Measurements from ENCODE around the gene CFDP1.

CFDP1 gene

GRCh38 chr16:75432828-75433731 lies at the start of gene CFDP1:
Gene CFDP1, minus strand, starts transcription at chr16:75433503. Its CDS starts 151 bp downstream, at chr16:75433352.
- peak; percentile 98 to 99 (median 98) for DNase-seq

- no peak for DNase-seq
These were observed 49.3 kb upstream of the CFDP1 start for GRCh38 chr16:75482434-75483205.

DNA sequence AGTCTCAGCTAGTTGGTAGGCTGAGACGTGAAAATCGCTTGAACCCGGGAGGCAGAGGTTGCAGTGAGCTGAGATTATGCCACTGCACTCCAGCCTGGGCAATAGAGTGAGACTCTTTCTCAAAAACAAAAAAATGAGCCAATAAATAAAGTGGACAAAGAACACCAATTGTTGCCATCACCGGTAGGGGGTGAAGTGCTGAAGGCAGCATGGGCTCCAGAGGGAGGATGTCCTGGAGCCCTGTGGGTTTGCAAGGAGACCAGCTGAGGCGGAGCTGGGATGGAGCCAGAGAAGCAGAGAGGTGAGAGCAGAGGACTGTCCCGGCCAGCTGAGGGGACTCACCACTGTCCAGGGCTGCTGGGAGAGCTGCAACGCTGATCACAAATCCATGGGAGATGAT lies 48.2 kb upstream of the CFDP1 start:
- no peak for DNase-seq

- no peak for DNase-seq
These were observed 46.2 kb upstream of the CFDP1 start for GRCh38 chr16:75479421-75479990.

DNA sequence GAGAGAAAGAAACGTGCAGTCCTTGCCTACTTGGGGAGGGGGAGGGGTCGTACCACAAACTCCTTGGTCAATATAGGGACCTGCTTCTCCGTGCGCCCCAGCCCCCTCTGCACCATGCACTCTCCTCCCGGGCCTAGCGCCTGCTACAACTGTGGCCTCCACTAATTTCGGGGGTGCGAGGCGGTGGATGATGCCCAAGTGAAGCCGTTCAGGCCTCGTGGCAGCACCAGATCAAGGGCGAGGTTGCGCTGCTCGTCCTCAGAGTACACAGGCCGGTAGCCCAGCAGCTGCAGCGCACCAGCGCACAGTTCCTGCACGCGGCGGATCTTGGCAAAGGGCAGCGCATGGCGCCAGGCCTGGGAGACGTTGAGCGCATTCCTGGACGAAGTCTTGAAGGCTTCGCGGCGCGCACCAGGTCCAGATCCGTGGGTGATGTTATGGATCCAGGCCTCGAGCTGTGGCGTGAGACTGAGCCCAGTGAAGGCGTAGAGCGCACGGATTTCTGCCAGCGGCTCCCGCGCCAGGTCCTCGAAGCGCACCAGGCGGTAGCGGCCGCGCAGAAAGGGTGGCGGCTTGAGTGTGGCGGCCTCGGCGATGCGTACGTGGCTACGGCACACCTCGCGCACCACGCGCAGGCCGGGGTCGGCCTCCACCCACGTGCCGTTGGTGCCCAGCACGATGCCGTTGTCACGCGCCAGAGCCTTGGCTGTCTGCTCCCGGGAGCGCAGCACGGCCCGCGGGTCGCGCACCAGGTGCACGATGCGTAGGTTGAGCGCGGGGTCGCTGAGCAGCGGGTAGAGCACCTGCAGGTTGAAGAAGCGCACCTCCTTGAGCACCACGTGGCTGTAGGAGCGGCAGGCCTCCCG lies 45.4 kb upstream of the CFDP1 start:
- DNase-seq, result no peak

DNA sequence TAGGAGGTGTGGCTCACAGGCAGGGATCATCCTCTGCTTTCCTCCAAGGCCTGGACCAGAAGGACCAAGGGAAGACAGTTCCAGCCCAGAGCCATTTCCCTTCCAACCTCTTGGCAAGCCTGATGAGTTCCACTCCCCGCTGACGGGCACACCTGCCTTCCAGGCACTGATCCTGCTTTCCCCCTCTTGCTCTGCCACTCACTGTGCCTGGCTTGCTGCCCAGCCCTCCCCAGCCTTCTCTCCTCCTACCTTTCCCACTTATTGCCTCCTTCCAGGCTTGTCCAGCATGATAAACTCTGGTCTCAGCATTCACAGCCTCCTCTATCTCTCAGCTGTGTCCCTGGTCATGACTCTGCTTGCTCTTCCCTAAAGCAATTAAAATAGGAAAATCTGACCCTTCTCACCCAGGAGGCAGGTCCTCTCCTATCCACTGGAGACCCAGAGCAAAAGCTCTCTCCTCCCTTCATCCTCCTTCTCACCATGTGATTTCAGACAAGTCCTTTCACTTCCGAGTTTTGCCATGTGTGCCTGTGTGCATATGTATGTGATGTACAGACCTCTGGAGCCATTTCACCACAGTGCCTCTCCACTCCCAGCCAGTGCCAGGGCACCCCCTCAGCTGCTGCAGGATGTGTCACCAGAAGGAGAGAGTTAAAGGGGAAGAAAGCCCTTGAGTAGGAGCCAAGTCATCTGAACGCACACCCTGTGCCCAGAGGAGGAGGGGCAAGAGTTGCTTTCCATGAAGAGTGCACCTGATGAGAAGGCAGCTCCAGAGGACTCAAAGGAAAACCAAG lies 44.6 kb upstream of the CFDP1 start:
- peak; percentile 76 to 84 (median 81) for DNase-seq

DNA sequence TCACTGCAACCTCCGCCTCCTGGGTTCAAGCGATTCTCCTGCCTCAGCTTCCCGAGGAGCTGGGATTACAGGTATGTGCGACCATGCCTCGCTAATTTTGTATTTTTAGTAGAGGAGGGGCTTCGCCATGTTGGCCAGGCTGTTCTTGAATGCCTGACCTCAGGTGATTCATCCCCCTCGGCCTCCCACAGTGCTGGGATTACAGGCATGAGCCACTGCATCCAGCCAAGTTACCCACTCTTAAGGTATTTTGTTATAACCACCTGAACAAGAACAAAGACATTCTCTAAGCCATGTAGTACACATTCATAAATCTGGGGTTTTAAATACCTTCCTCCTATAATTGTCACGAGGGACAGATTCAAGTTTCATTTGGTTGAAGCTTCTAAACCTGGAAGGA lies 43.5 kb upstream of the CFDP1 start:
- no peak for DNase-seq

GRCh38 chr16:75475420-75475847 lies 42.1 kb upstream of the CFDP1 start:
- peak; percentile 21 to 33 (median 22) for DNase-seq

GRCh38 chr16:75472908-75473877 lies 39.9 kb upstream of the CFDP1 start:
- DNase-seq, result no peak

DNA sequence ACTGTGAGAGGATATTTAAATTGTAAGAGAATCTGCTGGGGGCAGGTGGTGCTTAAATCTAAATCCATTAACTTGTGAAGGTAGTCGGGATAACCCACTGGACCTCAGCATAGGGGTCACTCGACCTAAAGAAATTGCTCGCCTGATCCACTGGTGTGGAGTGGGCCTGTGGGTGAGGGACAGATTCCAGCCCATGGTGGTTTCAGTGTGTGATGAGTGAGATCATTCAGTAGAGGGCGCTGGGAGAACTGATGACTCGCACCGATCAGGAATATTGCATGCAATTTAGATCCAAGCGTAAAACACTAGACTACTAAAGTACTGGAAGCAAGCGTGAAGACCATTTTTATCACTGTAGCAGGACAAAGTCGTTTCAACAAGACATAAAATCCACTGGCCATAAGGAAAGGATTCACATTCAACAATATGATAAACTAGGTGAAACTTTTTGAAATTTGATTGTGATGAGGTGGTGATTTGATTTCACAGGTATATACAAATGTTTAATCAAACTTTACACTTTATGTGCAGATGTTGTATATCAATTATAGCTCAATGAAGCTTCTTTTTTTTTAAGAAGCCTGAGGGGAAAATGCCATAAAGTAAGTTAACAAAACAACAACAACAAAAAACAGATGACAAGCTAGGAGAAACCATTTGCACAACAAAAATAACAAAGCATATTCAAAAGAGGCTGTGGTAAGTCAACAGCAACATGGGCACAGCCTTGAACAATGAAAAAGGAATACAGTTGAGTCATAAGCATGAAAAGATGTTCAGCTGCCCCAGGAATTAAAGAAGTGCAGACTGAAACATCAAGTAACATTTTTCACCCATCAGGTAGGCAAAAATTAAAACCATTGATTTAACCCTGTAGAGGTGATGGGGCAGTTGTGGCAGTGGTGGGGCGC lies 38.7 kb upstream of the CFDP1 start:
- peak; percentile 76 to 81 (median 80) for DNase-seq

DNA sequence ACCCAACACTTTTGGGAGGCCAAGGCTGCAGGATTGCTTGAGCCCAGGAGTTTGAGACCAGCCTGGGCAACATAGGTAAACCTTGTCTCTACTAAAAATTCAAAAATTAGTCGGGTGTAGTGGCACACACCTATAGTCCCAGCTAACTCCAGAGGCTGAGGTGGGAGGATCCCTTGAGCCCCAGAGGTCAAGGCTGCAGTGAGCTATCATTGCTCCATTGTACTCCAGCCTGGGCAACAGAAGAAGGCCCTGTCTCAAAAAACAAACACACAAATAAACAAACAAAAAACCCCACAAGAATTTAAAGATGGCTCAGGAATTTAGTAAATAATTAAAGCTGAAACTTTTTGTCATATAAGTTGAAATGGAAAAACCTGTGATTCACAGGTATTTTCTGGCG lies 33.5 kb upstream of the CFDP1 start:
- no peak for DNase-seq

GRCh38 chr16:75464122-75464918 lies 31.0 kb upstream of the CFDP1 start, which contains the start of gene TMEM170A:
Gene TMEM170A, minus strand, starts transcription at chr16:75464689. Its CDS starts 89 bp downstream, at chr16:75464600.
- DNase-seq, result peak; percentile 99 to 100 (median 100)

DNA sequence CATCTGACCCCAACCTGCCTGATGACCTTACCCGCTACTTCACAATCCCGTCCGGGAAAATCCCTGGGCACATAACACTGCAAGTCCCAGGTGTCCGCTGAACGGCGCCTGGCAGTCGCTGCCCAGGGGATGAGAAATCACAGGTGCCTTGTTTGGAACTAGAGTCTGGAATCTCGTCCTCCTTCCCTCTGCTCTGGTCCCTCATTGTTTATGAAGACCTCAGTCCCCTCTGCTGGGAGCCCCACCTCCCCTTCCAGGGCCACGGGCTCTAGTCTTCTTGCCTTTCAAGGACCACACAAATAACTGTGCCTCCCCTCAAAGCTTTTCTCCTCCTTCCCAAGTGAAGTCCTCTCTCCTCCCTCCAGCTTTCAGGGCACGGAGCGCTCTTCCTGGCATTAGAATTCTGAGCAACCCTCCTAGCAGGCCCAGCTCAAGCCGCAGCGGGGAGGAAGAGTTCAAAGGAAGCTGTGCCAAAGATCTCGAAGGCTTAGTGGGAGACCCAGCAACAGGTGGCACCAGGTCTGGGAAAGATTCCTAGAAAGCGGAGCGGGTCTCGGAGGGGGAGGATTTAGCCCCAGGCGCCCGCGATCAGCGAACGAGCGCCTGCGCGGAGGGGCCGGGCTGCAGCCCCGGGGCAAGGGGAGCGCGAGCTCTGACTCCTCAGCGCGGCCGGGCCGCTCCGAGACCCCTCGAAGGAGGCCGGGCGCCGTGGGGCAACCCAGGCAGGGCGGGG lies 30.3 kb upstream of the CFDP1 start:
- DNase-seq, result peak; percentile 17 to 39 (median 19)

DNA sequence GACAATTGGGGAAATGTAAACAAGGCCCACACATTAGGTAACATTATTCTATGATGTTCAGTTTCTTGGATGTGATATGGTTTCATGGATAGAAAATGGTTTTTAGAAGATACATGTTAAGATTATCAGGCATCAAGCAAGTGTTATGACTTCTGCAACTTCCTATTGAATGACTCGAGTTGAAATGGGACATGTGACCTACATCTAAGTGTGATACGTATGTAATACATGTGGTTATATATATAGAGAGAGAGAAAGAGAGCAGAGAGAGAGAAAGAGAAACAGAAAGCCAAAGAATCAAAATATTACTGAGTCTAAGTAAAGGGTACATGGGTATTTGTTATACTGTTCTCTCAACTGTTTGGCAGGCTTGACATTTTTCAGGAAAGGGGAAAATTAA lies 29.5 kb upstream of the CFDP1 start:
- DNase-seq, result peak; percentile 39 to 67 (median 58)

DNA sequence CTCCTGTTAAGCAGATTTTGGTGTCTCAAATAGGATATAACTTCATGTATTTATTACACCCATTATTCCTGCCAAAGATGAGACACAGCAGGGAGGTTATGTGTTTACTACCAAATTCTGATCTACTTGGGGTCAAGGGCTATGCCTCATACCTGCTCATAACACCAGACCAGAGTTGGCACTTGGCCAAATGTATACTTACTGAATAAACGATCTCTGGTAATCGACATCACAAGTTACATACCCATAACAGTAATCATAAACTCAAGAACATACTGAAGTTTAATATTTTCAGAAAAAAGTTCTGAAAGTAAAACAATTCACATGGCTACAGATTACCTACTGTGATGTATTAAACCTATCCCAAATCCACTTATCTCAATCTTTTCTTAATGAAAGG lies 28.3 kb upstream of the CFDP1 start:
- no peak for DNase-seq

DNA sequence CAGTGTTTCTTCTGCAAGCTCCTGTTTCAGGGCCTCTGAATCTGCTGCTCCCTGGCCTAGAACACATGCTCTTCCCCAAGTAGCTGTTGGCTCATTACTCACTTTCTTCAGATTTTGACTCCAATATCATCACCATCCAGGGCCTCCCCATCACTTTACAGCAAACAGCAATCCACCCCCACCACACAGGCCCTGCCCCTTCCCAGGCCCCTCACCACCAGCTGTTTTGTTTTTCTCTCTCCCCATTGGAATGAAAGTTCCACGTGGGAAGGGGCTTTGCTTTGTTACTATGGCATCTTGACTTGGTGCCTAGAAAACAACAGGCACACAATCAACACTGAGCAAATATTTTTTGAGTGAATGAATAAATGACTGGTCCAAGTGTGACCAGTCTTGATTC lies 27.1 kb upstream of the CFDP1 start:
- DNase-seq, result no peak

- no peak for DNase-seq
These were observed 26.4 kb upstream of the CFDP1 start for GRCh38 chr16:75459691-75460090.

Data from suppressor macrophage treated with lipopolysaccharide for 1 hour (primary cell).